Ureter (tissue), 1 donor: Measurements from ENCODE around the gene KRTDAP. TPM values are rescaled to one million over a fixed set of nuclear protein-coding genes. Genes with fewer than 3 reads are reported as not detected.

Source experiments
- DNase-seq: peaks from one replicate; pipeline ENCODE4 v3.0.0-alpha.2; 2020; ENCODE audit warnings: low spot score
- total RNA-seq: library from RNA; stranded (reverse); gene quantifications from one replicate; pipeline ENCODE4 v1.2.4, GENCODE V29; 2023
- donor health status: DM: yes; HTN: yes; CAD: no.

The KRTDAP gene, protein sequence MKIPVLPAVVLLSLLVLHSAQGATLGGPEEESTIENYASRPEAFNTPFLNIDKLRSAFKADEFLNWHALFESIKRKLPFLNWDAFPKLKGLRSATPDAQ
- not detected for total RNA-seq

DNA sequence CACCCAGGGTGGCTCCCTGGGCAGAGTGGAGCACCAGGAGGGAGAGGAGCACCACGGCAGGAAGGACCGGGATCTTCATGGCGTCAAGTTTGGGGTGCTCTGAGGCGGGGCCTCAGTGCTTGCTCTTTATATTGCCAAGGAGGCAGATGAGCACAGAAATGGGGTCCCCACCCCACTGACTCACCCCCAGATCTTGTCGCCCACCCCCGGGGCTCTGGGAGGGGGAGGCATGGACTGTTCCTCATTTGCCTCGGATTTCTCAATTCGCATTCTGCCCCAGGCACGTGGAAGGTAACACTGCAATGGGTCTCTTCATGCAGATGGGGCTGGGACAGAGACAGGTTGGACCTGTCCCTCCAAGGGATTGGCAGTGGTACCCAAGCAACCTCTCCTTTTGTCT lies at the start of gene KRTDAP:
Gene KRTDAP (minus strand): TSS at position 101 of the 400 bp plus-strand sequence. CDS start 22 bp downstream, at position 79.
- no peak for DNase-seq

DNA sequence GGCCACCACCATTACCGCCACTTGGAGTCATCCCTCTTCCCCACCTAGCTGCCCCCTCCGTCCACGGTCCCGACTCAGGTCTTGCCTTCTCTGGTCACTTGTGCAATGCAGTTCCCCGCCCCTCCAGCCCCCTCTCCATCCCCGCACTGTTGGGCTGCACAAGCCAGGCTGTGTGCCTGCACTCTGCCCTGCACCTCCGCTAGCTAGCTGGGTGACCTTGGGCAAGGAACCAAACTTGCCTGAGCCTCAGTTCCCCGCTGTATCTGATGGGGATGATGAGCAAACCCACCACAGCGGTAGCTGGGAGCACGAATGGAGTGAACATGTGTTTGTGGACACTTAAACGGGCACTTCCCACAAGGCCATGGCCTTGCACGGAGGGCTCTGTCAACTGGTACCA lies 49.6 kb upstream of the KRTDAP start:
- no peak for DNase-seq

DNA sequence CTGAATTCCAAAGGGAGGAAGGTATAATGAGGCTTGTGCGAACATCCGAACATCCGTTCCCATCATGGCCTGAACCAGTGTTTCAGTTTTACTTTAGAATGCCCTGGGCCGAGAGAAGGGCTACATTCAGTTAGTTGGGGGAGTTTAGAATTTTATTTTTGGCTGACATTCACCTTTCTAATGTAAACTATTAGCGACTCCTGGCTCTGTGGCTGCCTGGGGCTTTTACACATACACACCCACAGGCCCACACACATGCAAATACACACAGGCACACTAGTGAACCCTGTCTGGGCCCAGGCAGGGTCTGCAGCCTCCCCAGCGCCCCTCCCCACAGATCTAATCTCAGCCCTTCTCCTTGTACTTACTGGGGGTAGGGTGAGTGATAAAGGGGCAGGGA lies 49.0 kb upstream of the KRTDAP start:
- no peak for DNase-seq

DNA sequence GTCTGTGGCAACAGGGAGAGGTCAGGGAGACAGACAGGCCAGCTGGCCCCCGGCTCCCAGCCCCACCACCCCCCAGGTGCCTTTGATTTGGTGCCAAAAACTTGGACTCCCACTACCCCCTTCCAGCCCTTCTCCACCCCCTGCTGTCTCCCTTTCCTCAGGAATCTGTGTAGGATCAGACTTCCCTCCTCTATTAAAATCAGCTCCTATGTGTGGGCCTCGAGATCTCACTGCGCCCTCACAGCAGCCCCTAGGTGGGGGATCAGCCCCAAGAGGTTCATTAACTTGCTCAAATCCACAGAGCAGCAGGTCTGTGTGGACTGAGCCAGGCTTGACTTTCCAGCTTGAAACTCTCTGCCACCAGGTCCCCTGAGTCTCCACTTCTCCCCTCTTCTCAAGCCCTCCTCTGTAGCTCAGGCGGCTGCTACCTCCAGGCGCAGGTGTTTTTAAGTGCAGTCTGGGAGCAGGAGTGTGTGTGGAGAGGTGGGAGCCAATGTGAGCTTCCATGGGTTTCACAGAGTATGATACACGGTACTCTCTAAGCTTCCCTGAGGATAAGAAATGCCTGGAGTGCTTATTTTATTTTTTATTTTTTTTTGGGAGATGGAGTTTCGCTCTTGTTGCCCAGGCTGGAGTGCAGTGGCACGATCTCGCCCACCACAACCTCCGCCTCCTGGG lies 44.7 kb upstream of the KRTDAP start:
- no peak for DNase-seq

DNA sequence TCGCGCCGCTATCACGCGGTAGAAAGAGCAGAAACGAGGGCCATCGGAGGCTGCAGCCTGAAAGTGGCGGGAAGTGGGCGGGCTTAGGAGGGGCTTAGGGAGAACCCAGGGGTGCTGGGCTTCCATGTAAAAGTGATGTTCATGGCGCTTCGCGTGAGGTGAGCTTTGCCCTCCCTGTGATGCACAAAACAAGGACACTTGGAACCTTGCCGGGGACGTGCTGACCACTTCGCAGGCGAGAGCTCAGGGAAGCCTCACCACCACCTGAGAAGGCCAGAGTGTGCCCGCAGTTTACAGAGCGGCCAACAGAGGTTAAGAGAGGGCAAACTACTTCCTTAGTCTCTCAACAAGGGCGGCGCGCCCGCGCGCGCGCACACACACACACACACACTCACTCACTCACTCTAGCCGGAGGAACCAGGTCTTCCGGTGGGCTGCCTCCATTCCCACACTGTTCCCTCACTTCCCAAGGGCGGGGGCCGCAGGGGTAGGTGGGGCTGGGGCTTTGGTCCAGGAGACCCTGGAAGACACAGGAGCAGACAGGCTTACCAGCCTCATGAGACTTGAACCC lies 43.6 kb upstream of the KRTDAP start:
- DNase-seq: peak; percentile 62

DNA sequence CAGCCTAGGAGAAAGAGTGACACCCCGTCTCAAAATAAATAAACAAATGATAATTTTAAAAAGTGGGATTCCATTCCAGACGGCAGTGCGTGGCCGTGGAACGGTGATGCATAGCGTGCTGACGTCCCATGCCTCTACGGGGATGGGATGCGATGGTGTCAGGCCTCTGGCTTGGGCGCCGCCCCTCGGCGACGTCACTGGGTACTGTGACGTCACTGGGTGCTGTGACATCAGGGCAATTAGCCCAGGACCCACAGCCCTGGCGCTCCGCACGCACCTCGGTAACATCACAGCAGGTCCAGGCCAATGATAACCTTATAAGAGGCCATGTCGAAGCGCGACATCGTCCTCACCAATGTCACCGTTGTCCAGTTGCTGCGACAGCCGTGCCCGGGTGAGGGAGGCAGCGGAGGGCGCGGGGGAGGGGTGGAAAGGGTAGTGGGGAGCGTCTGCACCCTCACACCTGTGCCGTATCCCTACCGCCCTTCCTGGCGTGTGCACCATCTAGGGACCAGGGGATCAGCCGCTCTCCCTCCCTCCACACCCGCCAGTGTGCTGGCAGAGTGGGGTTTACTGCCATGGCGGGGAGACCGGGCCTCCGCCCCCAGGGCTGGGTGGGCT lies 43.0 kb upstream of the KRTDAP start, which contains the start of gene GAPDHS:
Gene GAPDHS (plus strand): TSS at position 256 of the 621 bp plus-strand sequence. CDS start 72 bp downstream, at position 328.
- no peak for DNase-seq

DNA sequence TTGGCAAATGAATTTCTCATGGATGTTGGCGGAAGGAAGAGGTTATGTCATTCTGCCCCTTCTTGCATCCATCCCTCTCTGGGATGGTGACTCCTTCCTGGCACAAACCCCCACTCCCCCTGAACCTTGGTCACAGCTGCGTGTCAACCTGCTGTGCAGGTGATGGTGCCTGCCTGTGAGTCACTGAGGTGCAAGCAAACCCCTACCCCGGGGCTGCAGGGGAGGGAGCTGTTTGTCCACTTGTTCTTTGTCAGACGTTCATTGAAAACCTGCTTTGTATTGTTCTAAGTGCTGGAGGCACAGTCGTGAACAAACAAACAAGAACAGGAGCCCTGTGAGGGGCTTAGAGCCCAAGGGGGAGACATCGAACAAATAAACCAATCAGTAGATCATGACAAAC lies 41.0 kb upstream of the KRTDAP start:
- no peak for DNase-seq

DNA sequence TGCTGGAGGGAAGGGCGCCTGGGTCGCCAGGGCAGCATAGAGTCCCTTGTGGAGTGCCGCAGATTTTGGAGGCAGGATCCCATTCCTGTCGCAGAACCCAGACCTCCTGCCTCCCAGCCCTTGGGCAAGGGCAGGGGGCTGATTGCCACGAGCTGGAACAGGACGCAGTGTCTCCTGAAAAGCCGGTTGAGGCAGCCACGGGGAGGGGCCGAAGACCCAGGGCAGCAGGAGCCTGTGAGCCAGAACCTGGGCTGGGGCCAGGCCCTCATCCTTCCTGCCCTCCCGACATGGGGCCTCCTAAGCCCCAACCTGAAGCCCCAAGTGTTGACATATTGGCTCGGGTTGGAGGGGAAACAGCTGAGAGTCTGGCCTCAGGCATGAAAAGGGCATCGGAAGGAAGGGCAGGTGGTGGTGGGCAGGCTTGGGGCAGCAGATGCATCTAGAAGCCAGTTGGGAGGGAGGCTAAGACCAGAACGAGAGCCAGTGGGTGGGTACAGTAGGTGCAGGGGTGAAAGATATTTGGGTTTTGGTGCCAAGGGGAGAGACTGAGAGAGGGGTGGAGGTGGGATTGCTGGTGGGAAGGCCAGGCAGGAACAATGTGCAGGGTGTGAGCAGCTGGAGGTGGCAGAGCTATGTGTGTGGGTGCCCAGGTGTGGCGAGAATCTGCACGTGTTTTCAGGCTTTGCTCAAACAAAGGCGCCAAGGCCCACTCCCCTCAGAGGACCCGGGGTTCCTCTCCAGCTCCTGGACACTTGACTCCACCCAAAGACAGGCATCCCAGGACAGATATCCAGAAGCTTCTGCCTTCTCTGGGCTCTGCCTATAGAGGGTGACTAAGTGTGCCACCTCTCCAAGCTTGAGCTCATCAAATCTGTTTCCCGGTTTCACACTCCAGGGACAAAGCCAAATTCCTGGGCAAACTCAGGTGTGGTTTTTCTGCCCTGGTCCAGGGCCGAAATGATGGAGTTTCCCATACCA lies 39.3 kb upstream of the KRTDAP start:
- no peak for DNase-seq

DNA sequence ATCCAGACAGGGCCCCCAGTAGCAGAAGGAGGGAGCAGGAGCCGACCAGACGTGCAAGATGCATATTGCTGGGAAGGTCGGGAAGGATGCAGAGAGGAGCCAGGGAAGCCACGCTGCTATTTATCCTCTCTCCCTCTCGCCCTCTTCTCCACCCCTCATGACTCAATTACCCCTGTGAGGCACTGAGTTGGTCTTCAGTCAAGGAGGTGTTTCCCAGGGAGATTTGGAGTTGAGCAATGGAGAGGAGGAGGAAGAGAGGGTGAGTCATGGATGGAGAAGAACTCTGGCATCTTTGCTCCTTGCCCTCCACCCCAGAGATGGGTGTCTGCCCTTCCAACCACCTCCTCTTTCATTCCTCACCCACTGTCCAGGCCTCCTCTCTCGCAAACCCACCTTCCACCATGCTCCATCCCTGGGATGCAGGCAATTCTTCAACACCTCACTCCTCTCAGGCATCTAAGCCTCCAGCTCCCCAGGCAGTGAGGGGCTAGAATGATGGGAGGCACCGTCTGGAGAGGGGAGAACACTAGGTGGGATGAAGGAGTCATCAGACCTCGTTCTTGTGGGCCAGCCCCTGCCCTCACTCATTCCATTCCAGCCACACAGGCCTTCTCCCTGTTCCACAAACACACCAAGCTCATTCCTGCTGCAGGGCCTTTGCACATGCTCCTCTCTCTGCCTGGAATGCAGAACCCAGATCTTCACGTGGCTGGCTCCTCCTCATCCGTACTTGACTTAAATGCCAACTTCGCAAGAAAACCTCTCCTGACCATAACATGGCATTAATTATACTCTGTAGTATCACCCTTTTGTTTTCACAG lies 38.2 kb upstream of the KRTDAP start, which contains the start of gene SBSN:
Gene SBSN (minus strand): TSS at position 94 of the 821 bp plus-strand sequence. CDS start 30 bp downstream, at position 64.
- DNase-seq: no peak

DNA sequence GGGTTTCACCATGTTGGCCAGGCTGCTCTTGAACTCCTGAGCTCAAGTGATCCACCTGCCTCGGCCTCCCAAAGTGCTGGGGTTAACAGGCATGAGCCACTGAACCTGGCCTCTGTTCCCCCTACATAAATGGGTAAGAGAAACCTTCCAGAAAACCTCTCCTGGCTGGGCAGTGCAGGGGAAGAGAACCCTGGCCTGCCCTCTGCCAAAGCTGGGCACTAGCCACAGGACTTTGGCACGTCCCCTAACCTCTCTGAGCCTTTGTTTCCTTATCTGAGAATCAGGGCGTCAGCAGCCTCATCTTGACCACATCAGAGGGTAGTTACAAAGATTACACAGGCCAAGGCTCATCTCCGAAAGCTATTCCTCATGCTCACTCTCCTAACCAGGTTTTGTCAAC lies 35.6 kb upstream of the KRTDAP start:
- DNase-seq: no peak

DNA sequence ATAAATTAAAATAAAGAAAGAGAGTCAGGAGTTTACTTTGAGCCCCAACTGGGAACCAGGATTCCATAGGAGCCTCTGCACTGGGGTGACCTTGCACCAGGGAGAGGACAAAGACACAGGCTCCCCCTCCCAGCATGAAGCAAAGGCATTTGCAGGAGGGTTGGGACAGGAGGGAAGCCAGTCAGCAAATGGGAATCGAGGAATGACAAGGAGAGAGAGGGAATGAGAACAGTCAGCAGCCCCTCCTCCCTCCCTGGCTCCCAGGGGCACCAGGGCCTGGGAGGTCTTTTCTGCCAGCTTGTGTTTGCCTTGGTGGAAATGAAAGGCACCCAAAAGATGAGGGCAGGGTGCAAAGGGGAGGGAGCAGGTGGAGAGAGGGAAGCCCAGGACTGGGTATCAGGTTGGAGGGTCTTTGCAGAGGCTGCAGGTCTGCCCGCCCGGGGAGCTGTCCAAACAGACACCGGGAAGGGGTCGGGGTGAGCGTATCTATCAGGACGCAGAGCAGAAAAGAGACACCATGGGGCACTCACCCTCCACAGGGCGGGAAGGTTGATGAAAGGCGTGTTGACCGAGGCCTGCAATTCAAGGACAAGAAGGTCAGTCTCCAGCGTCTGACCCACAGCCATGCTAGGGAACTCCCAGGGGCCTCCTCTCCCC lies 34.0 kb upstream of the KRTDAP start:
- DNase-seq: no peak

DNA sequence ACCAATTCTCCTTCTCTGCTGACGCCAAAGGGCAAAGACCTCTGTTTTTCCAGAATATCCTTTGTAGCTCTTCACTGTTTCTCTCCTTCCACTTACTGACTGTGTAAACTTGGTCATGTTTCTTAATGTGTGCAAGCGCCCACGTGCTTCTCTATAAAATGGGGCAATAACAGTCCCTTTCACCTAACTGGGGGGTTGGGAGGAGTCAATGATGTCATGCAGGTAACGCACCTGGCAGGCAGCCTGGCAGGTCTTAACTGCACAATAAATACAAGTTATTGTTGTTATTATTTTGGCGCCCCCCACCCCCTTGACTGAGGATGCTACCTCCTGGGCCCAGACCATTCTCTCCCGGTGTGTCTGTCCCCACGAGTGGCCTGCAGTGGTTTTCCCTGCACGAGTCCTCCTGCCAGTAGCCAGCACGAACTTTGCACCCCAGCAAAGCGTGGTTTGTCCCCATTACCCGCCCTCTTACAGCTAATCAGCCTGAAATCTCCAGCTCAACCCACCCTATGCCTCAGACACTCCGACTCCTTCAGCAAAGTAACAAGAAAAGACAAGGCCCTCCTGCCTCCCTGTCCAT lies 32.6 kb upstream of the KRTDAP start:
- DNase-seq: no peak

DNA sequence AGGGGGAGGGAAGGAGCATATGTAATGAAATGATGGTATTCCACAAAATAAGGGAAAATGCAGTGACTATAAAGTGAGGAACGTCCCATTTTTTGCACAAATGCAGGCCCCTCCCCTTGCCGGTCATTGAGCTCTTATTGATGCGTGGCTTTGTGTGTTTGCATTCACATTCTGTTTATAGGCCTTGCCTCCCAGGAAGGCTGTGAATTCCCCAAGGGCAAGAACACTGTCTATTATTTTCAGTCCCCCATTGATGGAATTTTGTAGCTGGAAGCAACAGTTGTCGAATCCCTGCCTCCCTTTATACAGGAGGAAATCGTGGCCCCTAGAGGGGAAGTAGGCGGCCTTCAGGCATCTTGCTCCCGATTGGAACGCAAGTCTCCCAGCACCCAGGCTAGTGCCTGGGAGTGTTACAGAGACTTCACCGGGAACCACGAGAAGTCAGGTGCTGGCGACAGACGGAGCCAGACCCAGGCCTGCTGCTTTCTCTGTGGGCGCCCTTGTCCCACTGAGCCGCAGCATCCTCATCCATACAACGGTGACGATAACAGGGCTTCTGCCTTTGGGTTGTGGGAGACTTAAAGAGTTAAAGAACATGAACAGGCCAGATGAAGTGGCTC lies 31.0 kb upstream of the KRTDAP start:
- no peak for DNase-seq

DNA sequence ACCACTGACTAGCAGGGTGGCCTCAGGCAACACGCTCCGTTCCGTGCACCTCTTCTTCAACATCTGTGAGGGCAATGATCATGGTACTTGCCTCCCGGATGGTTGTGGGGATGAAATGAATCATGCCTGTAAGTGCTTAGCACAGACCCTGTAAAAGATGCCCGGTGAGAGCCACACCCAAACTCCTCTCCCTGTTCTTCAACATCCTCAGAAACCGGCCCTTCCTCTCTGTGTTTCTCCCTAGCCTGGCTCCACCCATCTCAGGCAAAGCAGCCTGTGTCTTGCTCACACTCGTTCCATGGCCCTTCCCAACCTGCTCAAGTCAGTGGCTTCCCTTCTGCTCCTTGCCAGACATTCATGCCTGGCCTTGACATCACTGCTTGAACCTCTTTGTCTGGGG lies 29.0 kb upstream of the KRTDAP start:
- DNase-seq: no peak

DNA sequence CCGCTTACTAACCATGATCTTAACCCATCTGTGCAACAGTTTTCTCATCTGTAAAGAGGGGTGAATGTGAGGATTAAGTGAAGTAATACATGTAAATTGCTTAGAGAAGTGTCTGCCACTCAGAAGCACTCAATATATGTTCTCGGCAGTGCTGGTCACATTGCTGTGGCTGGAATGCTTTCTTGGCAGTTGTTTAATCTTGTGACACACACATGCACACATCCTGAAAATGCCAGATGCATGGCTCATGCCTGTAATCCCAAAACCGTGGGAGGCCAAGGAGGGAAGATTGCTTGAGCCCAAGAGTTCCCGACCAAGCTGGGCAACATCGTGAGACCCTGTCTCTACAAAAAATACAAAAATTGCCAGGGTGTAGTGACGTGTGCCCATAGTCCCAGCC lies 28.0 kb upstream of the KRTDAP start:
- DNase-seq: no peak

DNA sequence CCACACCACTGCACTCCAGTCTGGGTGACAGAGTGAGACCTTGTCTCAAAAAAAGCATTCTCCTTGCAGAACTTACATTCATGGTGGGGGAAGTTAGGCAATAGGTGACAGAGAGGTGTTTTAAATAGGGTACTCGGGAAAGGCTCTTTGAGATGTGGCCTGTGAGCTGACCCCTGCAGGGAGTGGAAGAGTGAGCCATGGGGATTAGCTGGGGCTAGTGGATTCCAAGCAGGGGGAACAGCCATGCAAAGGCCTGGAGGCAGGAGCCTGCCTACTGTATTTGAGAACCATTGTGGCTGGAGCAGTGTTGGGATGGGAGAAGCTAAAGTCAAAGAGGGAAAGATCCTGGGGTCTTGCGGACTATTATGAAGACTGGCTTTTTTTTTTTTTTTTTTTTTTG lies 27.1 kb upstream of the KRTDAP start:
- DNase-seq: no peak

DNA sequence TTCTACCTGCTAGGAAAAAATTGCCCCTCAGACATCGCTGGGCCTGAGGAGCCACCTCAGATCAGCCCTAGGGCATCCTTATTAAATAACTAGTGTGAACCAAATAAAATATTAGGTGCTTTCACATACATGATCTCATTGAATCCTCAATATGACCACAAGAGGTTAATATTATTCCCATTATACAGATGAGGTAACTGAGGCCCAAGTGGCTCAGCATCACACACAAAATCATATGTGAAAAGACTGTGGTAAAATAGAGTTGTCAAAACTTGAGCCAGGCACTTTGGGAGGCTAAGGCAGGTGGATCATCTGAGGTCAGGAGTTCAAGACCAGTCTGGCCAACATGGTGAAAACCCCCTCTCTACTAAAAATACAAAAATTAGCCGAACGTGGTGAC lies 26.0 kb upstream of the KRTDAP start:
- DNase-seq: no peak

DNA sequence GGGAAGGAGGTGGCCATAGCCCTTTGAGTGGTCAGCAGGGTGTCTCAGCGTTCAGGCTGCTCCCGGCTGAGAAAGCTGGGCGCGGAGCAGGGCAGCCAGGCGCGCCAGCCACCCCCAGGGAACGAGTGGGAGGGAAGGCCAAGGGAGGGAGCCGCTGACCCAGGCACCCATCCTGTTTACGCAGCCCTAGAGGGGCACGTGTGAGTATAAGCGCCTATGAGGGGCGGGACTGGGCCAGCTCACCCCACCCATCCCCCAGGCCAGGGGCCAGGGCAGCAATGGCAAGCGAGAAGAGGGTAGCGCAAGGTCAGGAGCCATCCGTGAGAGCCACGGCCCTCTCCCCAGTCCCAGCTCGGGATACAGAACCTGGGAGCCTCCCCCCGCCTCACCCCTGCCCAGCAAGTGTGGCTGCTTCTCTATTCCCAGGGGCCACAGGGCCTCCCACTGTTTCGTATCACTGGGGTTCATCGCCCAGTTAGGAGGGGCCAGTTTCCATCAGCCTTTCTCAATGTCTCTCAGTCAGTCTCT lies 24.1 kb upstream of the KRTDAP start:
- no peak for DNase-seq

DNA sequence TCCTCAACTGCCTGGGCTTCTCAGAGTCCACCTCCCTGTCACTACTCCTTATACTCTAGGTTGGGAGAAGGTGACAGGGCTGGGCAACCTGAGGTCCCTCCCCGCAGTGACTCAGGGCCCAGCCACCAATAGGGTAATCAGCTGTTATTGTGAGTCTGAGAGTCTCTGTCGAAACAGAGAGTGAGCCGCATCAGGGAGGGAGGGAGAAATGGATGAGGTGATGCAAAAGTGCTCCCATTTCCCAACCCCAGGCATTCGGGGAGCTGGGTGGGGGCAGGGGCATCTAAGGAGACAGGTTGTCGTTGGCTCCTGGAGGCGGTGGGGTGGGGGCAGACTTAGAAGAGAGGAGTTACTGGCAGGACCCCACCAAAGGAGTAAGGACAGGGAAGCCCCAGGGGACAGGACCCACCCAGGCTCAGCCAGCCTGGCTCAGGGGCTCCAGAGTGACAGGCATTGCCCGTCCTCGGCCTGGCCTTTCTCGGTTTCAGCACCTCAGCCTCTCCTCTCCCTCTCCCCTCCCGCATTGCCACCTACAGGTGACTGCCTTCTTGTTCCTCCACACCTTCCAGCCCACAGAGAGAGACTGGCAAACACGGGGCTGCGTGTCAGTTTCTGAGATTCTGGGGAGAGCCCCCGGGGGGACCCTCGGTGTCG lies 23.5 kb upstream of the KRTDAP start, which contains the start of gene DMKN:
Gene DMKN (minus strand): TSS at position 22 of the 654 bp plus-strand sequence. CDS start 174 bp downstream, outside the sequence.
- no peak for DNase-seq
